ENCODE results near the gene ALG8. TPM values are rescaled to one million over a fixed set of nuclear protein-coding genes. Genes with fewer than 3 reads are reported as not detected.

ALG8 gene
- total and polyA plus RNA-seq, 2 experiments from 2014 or later: 94.3 to 130 TPM

GRCh38 chr11:78177216-78177615, 37.8 kb upstream of the ALG8 start:
- Histone ChIP-seq H3K36me3 (ENCODE audit: insufficient read depth) (no peaks in the 10 kb centered on the region), H3K4me1 (ENCODE audit: insufficient read depth) (no peaks in the 10 kb centered on the region), H3K4me3 (no peak overlapping the region), H3K9me2 (ENCODE audit: insufficient read depth) (no peaks in the 10 kb centered on the region), H3K27ac (ENCODE audit: low read depth) (no peak overlapping the region), H3F3A (replicated peaks; ENCODE audit: low read depth) (no peaks in the 10 kb centered on the region), H3K27me3 (ENCODE audit: insufficient read depth) (no peaks in the 10 kb centered on the region), H3K4me2 (no peak overlapping the region), H2AFZ (no peak overlapping the region), H3K79me2 (replicated peaks; ENCODE audit: insufficient read depth) (no peaks in the 10 kb centered on the region), H4K20me1 (replicated peaks; ENCODE audit: insufficient read depth) (no peaks in the 10 kb centered on the region)
- peaks cover 5% of the 10 kb centered on the region; the same call in 2 of the 3 replicates for H3K4me1 Mint-ChIP-seq
- DNase-seq (ENCODE audit: low spot score) (no peak), ATAC-seq (no peak)
- TF ChIP-seq ETS1 (IDR thresholded peaks at IDR 0.05) (no peak), STAT1 (IDR thresholded peaks at IDR 0.05; ENCODE audit: unreplicated experiment) (no peak), CREB1 (CRISPR knock-in tag; IDR thresholded peaks at IDR 0.05; ENCODE audit: low read depth) (no peak), NANOG (IDR thresholded peaks at IDR 0.05; ENCODE audit: borderline replicate concordance) (no peak), ZNF331 (CRISPR knock-in tag; IDR thresholded peaks at IDR 0.05; ENCODE audit: low read depth) (no peak)
- H3K36me3 Mint-ChIP-seq (ENCODE audit: low read depth): peaks cover 7% of the 10 kb centered on the region; the same call in 1 of the 3 replicates
- peaks cover 4% of the 10 kb centered on the region for H3K27me3 Mint-ChIP-seq (ENCODE audit: insufficient read depth, low read depth, poor library complexity)
- H3K27ac Mint-ChIP-seq: no peak overlapping the region
- no peak overlapping the region for H3K4me3 Mint-ChIP-seq
- no peaks in the 10 kb centered on the region; the same call in 2 of the 3 replicates for H3K9me3 Mint-ChIP-seq

- no peak overlapping the region for H3K27ac Mint-ChIP-seq
Measured at GRCh38 chr11:78176605-78177141, 37.2 kb upstream of the ALG8 start.

More at GRCh38 chr11:78176605-78177141, 37.2 kb upstream of the ALG8 start:
- H3K36me3 Mint-ChIP-seq (ENCODE audit: low read depth): peaks cover 7% of the 10 kb centered on the region; the same call in 1 of the 3 replicates
- Histone ChIP-seq H3F3A (replicated peaks; ENCODE audit: low read depth) (no peaks in the 10 kb centered on the region), H3K36me3 (ENCODE audit: insufficient read depth) (no peaks in the 10 kb centered on the region), H2AFZ (no peak overlapping the region), H3K27ac (ENCODE audit: low read depth) (no peak overlapping the region), H3K4me2 (no peak overlapping the region), H3K4me3 (no peak overlapping the region), H4K20me1 (replicated peaks; ENCODE audit: insufficient read depth) (no peaks in the 10 kb centered on the region), H3K27me3 (ENCODE audit: insufficient read depth) (no peaks in the 10 kb centered on the region), H3K79me2 (replicated peaks; ENCODE audit: insufficient read depth) (no peaks in the 10 kb centered on the region), H3K9me2 (ENCODE audit: insufficient read depth) (no peaks in the 10 kb centered on the region), H3K4me1 (ENCODE audit: insufficient read depth) (no peaks in the 10 kb centered on the region)
- peaks cover 4% of the 10 kb centered on the region for H3K27me3 Mint-ChIP-seq (ENCODE audit: insufficient read depth, low read depth, poor library complexity)
- H3K9me3 Mint-ChIP-seq: no peaks in the 10 kb centered on the region; the same call in 2 of the 3 replicates
- DNase-seq (ENCODE audit: low spot score) (no peak), ATAC-seq (no peak)
- TF ChIP-seq EZH2phosphoT487 (IDR thresholded peaks at IDR 0.05; ENCODE audit: unreplicated experiment): no peak
- TF ChIP-seq JUNB (IDR thresholded peaks at IDR 0.05; ENCODE audit: unreplicated experiment): no peak
- no peak for TF ChIP-seq ZNF331 (CRISPR knock-in tag; IDR thresholded peaks at IDR 0.05; ENCODE audit: low read depth)
- no peak for TF ChIP-seq ETS1 (IDR thresholded peaks at IDR 0.05)
- no peak for TF ChIP-seq POLR2AphosphoS5 (IDR thresholded peaks at IDR 0.05; ENCODE audit: low read depth)
- TF ChIP-seq, protein P1, sequence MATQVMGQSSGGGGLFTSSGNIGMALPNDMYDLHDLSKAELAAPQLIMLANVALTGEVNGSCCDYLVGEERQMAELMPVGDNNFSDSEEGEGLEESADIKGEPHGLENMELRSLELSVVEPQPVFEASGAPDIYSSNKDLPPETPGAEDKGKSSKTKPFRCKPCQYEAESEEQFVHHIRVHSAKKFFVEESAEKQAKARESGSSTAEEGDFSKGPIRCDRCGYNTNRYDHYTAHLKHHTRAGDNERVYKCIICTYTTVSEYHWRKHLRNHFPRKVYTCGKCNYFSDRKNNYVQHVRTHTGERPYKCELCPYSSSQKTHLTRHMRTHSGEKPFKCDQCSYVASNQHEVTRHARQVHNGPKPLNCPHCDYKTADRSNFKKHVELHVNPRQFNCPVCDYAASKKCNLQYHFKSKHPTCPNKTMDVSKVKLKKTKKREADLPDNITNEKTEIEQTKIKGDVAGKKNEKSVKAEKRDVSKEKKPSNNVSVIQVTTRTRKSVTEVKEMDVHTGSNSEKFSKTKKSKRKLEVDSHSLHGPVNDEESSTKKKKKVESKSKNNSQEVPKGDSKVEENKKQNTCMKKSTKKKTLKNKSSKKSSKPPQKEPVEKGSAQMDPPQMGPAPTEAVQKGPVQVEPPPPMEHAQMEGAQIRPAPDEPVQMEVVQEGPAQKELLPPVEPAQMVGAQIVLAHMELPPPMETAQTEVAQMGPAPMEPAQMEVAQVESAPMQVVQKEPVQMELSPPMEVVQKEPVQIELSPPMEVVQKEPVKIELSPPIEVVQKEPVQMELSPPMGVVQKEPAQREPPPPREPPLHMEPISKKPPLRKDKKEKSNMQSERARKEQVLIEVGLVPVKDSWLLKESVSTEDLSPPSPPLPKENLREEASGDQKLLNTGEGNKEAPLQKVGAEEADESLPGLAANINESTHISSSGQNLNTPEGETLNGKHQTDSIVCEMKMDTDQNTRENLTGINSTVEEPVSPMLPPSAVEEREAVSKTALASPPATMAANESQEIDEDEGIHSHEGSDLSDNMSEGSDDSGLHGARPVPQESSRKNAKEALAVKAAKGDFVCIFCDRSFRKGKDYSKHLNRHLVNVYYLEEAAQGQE (IDR thresholded peaks at IDR 0.05; ENCODE audit: unreplicated experiment): no peak
- no peak for TF ChIP-seq CTCF (conservative IDR thresholded peaks at IDR 0.05; ENCODE audit: low read depth in 2 of 2)
- TF ChIP-seq EZH2 (IDR thresholded peaks at IDR 0.05; ENCODE audit: low read depth, unreplicated experiment): no peak
- H3K4me3 Mint-ChIP-seq: no peak overlapping the region
- peaks cover 5% of the 10 kb centered on the region; the same call in 2 of the 3 replicates for H3K4me1 Mint-ChIP-seq

All from GM23338 (cell line).